Measurements from ENCODE around the gene PURA.

Gene PURA

GRCh38 chr5:140159014-140159927 is 45.4 kb downstream of the PURA start:
- DNase-seq (ENCODE audit: low read depth, low spot score) = no peak

GRCh38 chr5:140162275-140162674 is 48.4 kb downstream of the PURA start:
- no peak for DNase-seq (ENCODE audit: low read depth, low spot score)

- DNase-seq (ENCODE audit: low read depth, low spot score) = no peak
Measured at GRCh38 chr5:140162781-140163180, 48.9 kb downstream of the PURA start.

GRCh38 chr5:140165101-140165922 is 51.4 kb downstream of the PURA start:
- DNase-seq (ENCODE audit: low read depth, low spot score) = no peak

GRCh38 chr5:140165923-140166270 is 52.0 kb downstream of the PURA start:
- DNase-seq (ENCODE audit: low read depth, low spot score) = no peak

GRCh38 chr5:140166911-140167310 is 53.0 kb downstream of the PURA start:
- DNase-seq (ENCODE audit: low read depth, low spot score) = no peak

GRCh38 chr5:140168371-140168770 is 54.5 kb downstream of the PURA start:
- DNase-seq (ENCODE audit: low read depth, low spot score) = no peak

GRCh38 chr5:140169410-140169809 is 55.5 kb downstream of the PURA start:
- no peak for DNase-seq (ENCODE audit: low read depth, low spot score)

- no peak for DNase-seq (ENCODE audit: low read depth, low spot score)
Measured at GRCh38 chr5:140172483-140172882, 58.6 kb downstream of the PURA start.

GRCh38 chr5:140174014-140174413 is 60.1 kb downstream of the PURA start:
- DNase-seq (ENCODE audit: low read depth, low spot score) = no peak

- DNase-seq (ENCODE audit: low read depth, low spot score) = peak; percentile 84
Measured at GRCh38 chr5:140174465-140175366, 60.8 kb downstream of the PURA start, which contains the start of gene CYSTM1. Gene CYSTM1 (plus strand): TSS chr5:140175188. CDS start chr5:140194466, 19,278 bp downstream.
